DOHH2 (cell line): ENCODE data around the gene PGM2.

ENCODE experiments used
- CTCF ChIP-seq: fragments of 200-600 bp; sonication (generic); IDR thresholded peaks from one replicate; pipeline ENCODE4 v1.5.1; 2014; ENCODE audit warnings: antibody characterized with exemption, mild to moderate bottlenecking, low read depth, low read length; ENCODE audit not compliant: poor library complexity, severe bottlenecking
- EZH2phosphoT487 ChIP-seq: fragments of 200-600 bp; sonication (generic); IDR thresholded peaks from 2 replicates; pipeline ENCODE4 v1.6.1; 2017; ENCODE audit warnings: borderline replicate concordance, mild to moderate bottlenecking, antibody characterized with exemption, low read length, moderate library complexity, mixed read lengths

GRCh38 chr4:37839426-37839825, 12.9 kb downstream of the PGM2 start:
- TF ChIP-seq CTCF, result no peak
- no peak for TF ChIP-seq EZH2phosphoT487
